ENCODE results near the gene CD226. TPM values are rescaled to one million over a fixed set of nuclear protein-coding genes. Genes with fewer than 3 reads are reported as not detected.
"Not testable (repeated sequence)": the region's sequence is repeated elsewhere in the genome, so short reads cannot be mapped to it uniquely, and the experiment has no call there.

CD226 gene
- total and polyA plus RNA-seq, 2 of the 4 experiments (the other 2 are of a cell fraction) = 0.29 to 1.1 TPM

- H3K14ac ChIP-seq (replicated peaks; ENCODE audit: low read depth, low read length); H2AFZ ChIP-seq (replicated peaks; ENCODE audit: low read length, poor library complexity); H4K5ac ChIP-seq (ENCODE audit: low read depth, low read length); dilution Hi-C loops (cut with HindIII; ENCODE audit: low sequenced_read_pairs, unreplicated experiment); H2BK120ac ChIP-seq (ENCODE audit: low read depth, low read length); H2AK5ac ChIP-seq (ENCODE audit: low read depth, low read length); H4K91ac ChIP-seq (ENCODE audit: insufficient read depth, low read depth, low read length); H3K4me3 ChIP-seq (ENCODE audit: insufficient read depth, low read depth, low read length); H3K27ac ChIP-seq (ENCODE audit: insufficient read depth, low read length); H4K20me1 ChIP-seq (ENCODE audit: insufficient read depth, low read length); in situ Hi-C loops (cut with MboI; ENCODE audit: low sequenced_read_pairs); H3K27me3 ChIP-seq (ENCODE audit: control insufficient read depth, insufficient read depth, low read length); ATAC-seq (ENCODE audit: low read depth); H2BK15ac ChIP-seq (ENCODE audit: low read depth, low read length); H2AK9ac ChIP-seq (replicated peaks; ENCODE audit: low read depth, low read length, poor library complexity); POLR2A ChIA-PET (ENCODE audit: unreplicated experiment); H3K18ac ChIP-seq (ENCODE audit: low read depth, low read length); H3K4ac ChIP-seq (ENCODE audit: low read depth, low read length); H2BK5ac ChIP-seq (ENCODE audit: low read depth, low read length, poor library complexity, severe bottlenecking); H3K9me1 ChIP-seq (ENCODE audit: insufficient read depth, low read length); intact Hi-C loops (cut with micrococcal nuclease); H4K8ac ChIP-seq (ENCODE audit: low read depth in 2 of 2, low read length in 2 of 2); H3K9me3 ChIP-seq (ENCODE audit: control insufficient read depth, insufficient read depth, low read length); CTCF ChIA-PET; H3K79me1 ChIP-seq (ENCODE audit: low read depth in 1 of 2, low read length in 2 of 2); H3K36me3 ChIP-seq (ENCODE audit: control insufficient read depth, insufficient read depth, low read length); H3K4me1 ChIP-seq (ENCODE audit: control insufficient read depth, insufficient read depth, low read length); H3K56ac ChIP-seq (ENCODE audit: extremely low read depth, insufficient read depth, low read length); BruUV-seq (replicated peaks); DNase-seq; H3K4me2 ChIP-seq (ENCODE audit: low read depth, low read length); H3K23ac ChIP-seq (ENCODE audit: low read depth, low read length); H2BK20ac ChIP-seq (ENCODE audit: low read depth, low read length); H3K9ac ChIP-seq (ENCODE audit: low read depth, low read length): not testable (repeated sequence)
- WGBS, 2 experiments (ENCODE audit: extremely low coverage in 2 of 2, insufficient read length in 1 of 2) = no CpG with 5 or more reads among the region's 4 CpGs
These were observed 48.3 kb downstream of the CD226 start for GRCh38 chr18:69899154-69899923.

Measured in IMR-90 (cell line).